GM18508 (cell line): ENCODE measurements around the gene TMC1.
A peak's percentile ranks its signal among the peaks of the same experiment; 100 is the strongest.

Source experiments
- ATAC-seq: cut with Tn5 transposase; IDR thresholded peaks from one replicate; pipeline ENCODE4 v1.9.1; 2021; ENCODE audit warnings: moderate number of reproducible peaks; ENCODE audit not compliant: insufficient read depth, unreplicated experiment

Gene TMC1

DNA sequence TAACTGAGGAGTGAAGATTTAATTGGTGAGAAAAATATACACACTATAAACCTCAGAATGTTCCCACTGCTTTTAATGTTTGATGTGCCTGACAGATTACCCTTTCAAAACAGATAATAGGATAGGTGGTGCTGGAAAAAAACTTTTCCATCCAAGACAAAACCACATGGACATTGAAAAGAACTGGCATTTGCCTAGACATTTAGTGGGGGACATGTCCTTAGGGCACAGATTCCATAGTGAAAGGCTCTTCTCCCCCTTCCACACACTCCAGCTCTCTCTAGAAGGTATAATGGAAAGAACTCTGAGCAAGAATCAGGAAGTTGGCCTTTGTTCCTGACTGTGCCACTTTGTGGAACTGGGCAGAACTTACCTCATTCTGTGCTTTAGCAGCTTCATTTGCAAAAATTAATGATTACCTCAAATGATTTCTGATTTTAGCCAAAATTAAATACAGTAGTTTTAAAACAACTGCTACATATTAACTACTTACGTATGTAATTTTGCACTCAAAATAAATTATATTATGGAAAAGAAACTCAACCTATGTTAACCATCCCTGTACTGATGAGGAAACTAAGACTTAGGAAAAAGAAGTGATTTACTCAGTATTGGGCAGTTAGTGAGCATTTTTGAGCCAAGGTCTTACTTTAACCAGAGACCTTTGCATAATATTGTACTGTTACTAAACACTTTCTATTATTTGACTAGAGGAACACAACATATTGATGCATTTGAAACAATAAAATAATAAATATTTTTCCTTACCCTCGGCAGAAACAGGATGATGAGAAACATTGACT is 43.3 kb downstream of the TMC1 start:
- ATAC-seq = no peak

DNA sequence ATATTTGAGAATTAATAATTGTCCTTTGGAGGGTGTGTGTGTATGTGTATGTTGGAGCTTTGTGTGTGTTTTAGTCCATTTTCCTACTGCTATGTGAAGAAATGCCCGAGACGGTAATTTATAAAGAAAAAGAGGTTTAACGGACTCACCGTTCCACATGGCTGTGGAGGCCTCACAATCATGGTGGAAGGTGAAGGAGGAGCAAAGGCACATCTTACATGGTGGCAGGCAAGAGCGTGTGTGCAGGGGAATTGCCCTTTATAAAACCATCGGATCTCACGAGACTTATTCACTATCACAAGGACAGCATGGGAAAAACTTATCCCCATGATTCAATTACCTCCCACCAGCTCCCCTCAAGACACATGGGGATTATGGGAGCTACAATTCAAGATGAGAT is 44.1 kb downstream of the TMC1 start:
- ATAC-seq = no peak

GRCh38 chr9:72574156-72574810 is 52.9 kb downstream of the TMC1 start:
- no peak for ATAC-seq

GRCh38 chr9:72575666-72576065 is 54.3 kb downstream of the TMC1 start:
- no peak for ATAC-seq

- ATAC-seq = no peak
These were observed 54.7 kb downstream of the TMC1 start for GRCh38 chr9:72576087-72576486.

GRCh38 chr9:72577212-72577753 is 55.9 kb downstream of the TMC1 start:
- no peak for ATAC-seq

GRCh38 chr9:72579190-72579589 is 57.8 kb downstream of the TMC1 start:
- no peak for ATAC-seq

- no peak for ATAC-seq
These were observed 58.6 kb downstream of the TMC1 start for GRCh38 chr9:72579880-72580550.

DNA sequence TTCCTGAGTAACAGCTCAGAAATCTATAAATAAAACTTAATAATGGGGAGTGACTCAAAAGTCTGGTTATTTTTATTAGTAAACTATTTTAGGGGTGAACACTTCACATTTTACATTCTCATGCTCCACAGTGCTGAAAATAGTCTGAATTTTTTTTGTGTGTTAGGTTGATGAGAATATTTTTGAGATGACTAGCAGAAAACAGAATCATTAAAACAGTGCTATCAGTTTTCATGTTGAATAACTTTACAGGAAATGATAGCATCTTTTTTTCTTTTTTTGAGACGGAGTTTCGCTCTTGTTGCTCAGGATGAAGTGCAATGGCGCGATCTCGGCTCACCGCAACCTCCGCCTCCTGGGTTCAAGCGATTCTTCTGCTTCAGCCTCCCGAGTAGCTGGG is 60.3 kb downstream of the TMC1 start:
- ATAC-seq = no peak

- no peak for ATAC-seq
These were observed 62.0 kb downstream of the TMC1 start for GRCh38 chr9:72583370-72583769.

- no peak for ATAC-seq
These were observed 65.2 kb downstream of the TMC1 start for GRCh38 chr9:72586388-72587130.

- no peak for ATAC-seq
These were observed 66.9 kb downstream of the TMC1 start for GRCh38 chr9:72588336-72588735.

DNA sequence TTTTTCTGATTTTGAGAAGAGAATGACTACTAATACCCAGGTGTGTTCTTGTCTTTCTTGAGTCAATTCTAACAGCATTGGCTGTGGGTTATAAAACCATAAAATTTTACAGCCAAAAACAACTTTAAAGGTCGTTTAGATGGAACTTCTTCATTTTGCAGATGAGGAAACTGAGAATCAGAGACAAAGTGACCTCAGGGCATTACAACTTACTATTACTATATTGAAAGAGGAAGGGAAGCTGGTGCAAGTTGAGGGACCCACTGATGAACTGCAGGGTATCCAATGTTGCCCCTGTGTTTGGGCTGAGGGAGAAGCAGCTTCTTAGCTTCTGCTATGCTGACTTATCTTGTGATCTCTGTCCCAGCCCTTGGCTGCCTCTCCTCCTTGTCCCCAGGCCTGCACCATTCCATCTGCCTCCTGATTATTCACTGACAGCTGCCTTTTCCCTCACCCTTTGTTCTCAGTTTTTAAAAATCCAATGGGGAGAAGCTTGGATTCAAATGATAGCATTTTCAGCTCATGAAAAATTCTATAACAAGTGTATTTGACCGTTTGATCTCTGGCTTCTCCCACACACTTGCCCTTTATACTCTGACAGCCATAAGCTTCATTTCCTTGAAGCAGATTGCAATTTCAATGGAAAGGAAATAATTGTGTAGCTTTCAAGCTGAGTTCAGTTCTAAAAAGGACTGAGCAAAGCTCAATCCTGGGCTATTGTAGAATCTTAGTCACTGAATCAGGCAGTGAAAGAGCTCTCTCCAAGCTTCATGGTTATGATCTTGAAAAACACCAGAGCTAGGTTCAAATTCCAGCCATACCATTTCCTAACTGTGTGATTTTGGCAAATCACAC is 68.5 kb downstream of the TMC1 start:
- ATAC-seq = no peak

- ATAC-seq = no peak
These were observed 69.4 kb downstream of the TMC1 start for GRCh38 chr9:72590824-72591223.

DNA sequence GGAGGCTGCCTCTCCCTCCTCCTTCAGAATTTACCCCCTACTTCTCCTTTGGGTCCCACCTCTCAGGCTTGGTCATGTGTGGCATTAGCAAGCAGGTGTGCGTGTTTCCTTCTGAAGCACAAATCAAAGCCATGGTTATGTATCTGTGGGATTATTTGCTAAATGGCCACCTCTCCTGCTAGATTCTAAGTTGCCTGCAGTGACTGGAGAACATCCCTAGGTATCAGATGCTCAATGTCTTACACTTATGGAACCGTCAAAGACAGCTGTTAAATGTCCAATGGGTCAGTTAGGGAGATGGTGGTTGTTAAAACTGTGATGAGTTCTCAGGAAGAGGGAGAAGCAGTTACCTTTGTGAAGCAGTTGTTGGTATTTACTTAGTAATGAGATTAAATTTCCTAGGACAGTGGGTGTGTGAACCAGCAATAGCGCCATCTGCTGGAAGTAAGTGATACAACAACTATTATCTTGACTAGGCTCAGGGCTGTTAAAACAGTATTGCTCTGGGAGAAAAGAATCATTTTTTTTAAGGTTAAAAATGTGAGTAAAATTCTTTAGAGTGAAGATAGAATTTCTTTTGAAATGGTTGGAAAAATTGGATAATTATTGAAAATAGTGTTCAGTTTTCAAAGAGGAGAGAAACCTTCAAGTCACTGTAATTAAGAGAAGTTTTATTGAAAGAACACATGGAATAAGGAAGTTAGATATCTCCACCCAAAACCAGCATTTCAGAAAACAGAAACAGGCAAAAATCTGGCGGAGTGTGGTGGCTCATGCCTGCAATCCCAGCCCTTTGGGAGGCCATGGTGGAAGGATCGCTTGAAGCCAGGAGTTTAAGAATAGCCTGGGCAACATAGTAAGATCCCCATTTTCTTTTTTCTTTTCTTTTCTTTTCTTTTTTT is 71.3 kb downstream of the TMC1 start:
- peak; percentile 79 for ATAC-seq

GRCh38 chr9:72596451-72597180 is 75.2 kb downstream of the TMC1 start:
- ATAC-seq = no peak

DNA sequence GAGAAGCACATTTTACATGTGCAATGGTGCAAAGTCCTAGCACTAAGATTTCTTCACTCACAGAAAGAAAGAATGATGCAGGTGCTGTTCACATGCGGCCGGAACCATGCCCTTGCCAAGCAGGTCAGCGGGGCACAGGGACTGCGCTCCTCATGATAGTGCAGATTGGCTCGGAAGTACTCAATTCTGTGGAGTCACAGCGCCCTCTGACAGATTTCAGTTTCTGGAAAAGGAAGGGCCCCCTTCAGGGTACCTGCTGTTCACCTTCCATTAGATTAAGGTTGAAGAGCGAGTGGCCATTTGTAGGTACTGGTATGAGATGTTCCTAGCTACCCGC is 75.7 kb downstream of the TMC1 start:
- ATAC-seq = no peak

- ATAC-seq = no peak
These were observed 76.2 kb downstream of the TMC1 start for GRCh38 chr9:72597601-72598000.
